Left colon (tissue), 2 donors: ENCODE results near the gene PRMT7. TPM values are rescaled to one million over a fixed set of nuclear protein-coding genes. Genes with fewer than 3 reads are reported as not detected.

Experiments
- ATAC-seq: fragments of 200-7000 bp; cut with Tn5 transposase; one replicate; pipeline ENCODE4 v1.9.1; 2020; ENCODE audit warnings: mild to moderate bottlenecking, moderate library complexity
- DNase-seq, 2 donors: peaks; one replicate each; pipeline ENCODE4 v3.0.0-alpha.2; 2020
- intact Hi-C, 2 donors: fragments of 100-400 bp; cut with DNase I in 1 of 2; cut with micrococcal nuclease in 1 of 2; formaldehyde crosslinking; loops; one replicate each; pipeline versions ENCODE4 v1.11.2 to v1.14.0; 2022; cut with DNase I, micrococcal nuclease
- total RNA-seq, 2 donors: library from RNA; stranded (reverse); fragmentation: NEBNext Ultra II Directional; extraction: Animal tissue kit (Norgen Biotek cat#: 25700); gene quantifications; one replicate each; pipeline ENCODE4 v1.2.1, GENCODE V29; 2021
- donor health status: DM: no; HTN: no; CAD: no.
- donor health status: DM: yes; HTN: yes; CAD: no.

Gene PRMT7
- total RNA-seq, 2 donors from 2014 or later = 26.3 to 27.7 TPM

DNA sequence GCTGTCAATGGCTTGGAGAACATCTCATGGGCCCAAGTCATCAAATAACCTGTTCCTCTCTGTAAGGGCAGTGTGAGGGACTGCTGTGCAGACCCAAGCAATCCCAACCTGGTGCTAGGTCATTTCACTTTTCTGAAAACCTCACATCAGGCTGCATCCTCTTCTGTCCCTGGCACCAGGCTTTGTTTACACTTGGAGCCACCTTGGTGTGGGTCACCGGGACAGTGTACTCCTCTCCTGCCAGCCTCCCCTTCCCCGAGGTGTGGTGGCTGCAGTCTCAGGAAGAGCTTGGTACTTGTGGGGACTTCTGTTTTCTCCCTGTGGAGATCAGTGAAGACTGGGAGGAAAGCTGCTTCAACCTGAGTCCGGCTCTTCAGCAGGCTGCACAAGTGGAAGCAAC lies 12.5 kb upstream of the PRMT7 start:
- DNase-seq (no peak), ATAC-seq (no peak)
- intact Hi-C loops = no loop called here

DNA sequence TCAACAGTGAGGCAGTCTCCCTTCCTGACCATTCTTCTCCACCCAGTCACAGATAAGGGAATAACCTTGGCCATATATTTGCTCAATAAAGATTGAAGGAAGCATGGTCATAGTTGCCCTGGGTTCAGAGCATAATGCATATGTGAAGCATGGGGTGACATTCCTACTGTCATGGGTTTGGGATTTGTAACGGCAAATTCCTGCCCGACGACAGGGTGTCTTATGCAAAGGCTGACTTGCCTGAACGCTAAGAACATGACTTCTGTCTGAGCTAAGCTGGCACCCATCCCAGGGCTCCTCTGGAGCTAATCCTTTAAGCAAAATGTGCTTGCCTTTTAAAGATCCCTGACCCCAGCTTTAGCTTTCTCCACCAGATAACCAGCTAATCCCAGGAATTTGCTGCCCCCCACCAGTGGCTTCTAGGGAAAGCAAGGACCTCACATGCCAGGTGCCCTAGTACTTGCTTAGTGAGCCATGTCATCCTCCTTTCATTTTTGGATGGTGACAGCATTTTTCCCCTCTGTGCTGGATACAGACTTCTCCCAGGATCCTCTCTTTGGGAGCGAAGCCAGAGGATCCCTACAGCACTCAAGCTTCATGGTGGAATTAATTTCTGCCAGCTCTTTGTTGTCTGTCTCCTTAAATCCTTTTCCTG lies 11.8 kb upstream of the PRMT7 start:
- peak; percentile 22 for ATAC-seq

DNA sequence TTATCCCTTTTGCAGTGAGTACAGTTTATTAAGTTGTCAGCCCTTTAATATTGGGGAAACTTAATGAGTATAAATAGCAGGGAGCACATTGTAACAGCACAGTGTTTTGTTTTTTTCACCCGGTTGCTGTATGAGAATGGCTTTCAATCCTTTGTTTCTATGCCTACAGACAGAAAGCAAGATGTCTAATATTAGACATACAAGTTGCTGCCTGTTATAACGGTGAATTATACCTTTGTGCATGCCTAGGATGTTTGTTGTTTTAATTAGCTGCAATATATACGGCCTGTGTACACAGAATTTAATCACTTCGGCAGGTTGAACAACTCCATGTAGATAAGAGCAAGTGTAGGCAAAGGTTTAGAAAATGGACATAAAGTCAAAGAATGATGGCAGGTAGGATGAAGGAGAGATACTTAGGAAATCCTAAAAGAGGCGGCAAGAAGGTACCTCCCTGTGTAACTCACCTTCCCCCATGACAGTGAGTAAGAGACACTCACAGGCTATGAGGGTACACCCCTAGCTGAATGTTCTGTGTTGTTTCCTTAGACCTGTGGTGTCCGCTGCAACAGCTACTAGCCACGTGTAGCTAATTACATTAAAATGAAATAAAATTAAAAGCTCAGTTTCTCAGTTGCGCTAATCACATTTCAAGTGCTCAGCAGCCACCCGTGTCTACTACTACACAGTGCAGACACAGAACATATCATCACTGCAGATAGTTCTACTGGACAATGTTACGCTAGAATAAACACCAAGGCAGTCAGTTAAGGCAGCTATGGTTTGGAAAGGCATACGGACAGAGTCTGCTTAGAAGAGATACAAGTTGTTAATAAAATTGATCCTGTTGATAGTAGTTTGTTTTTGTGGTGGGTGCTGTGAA lies 11.0 kb upstream of the PRMT7 start:
- intact Hi-C loops = no loop called here
- DNase-seq (no peak), ATAC-seq (no peak)

More for the DNA sequence above, 11.8 kb upstream of the PRMT7 start:
- intact Hi-C loops = no loop called here
- DNase-seq = peak in 1 of 2 donors; percentile 36

DNA sequence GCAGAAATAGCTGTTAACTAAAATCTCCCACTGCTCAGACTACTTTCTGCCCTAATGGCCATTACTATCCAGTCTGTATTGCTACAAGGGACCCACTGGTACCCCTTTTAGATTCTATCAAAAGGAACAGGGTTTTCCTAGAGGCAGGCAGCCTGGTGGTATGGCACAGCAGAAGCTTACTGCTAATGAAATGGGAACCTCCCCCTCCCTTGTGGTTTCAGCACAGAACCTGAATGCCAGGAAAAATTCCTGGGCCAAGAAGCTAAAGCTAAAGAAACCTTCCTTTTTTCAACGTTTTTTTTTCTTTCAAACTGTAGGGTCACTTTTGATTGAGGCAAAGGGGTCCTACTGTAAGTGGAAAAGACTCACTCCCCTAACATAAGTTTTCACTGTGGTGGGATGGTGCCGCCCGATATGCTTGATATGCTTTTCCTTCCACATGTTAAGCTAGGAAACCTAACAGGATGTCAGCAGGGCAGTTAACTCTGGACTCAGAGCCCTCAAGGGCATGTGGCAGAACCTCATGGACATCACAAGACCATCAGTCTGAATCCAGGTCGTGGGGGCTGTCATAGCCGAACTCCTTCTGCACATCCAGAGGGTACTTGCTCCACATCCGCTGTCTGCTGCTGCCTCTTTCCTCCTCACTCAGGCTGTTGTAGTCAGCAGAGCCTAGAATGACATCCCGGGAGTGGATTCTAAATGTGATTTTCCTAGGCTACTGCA lies 9.9 kb upstream of the PRMT7 start:
- ATAC-seq (no peak), DNase-seq (no peak)
- intact Hi-C loops = no loop called here

DNA sequence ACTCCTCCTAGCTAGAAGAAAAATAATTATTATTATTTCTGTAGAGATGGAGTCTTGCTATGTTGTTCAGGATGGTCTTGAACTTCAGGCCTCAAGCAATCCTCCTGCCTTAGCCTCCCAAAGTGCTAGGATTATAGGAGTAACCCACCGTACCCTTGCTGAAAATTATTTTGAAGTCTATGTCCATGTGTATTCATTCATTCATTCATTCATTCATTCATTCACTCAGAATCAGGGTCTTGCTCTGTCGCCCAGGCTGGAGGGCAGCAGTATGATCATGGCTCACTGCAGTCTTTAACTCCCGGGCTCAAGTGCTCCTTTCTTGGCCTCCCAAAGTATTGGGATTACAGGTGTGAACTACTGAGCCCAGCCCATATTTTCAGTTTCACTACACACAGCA lies 4.2 kb upstream of the PRMT7 start:
- ATAC-seq (no peak), DNase-seq (no peak)
- intact Hi-C loops = no loop called here

DNA sequence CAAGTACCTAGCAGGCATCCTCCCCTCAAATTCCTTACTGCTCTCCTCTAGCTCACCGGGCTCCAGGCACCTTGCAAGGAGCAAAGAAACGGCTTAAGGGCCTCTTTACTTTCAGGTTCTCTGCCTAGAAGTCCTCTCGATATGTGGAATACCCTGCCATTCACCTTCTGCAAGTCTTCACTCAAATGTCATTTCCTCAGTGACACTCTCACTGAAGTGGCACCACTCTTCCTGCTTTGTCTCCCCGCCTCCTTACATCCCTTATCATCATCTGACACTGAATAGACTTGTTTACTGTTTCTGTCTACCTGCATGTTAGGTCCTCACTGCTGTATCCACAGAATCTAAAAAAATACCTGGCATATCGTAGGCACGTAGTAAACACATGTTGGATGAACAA lies 1.0 kb upstream of the PRMT7 start:
- DNase-seq (no peak), ATAC-seq (no peak)
- intact Hi-C loops = loop anchor here in 1 of 2 donors (5.0 kb wide), 1 partner anchor 47 kb away; the partner anchor contains the start of gene SLC7A6

DNA sequence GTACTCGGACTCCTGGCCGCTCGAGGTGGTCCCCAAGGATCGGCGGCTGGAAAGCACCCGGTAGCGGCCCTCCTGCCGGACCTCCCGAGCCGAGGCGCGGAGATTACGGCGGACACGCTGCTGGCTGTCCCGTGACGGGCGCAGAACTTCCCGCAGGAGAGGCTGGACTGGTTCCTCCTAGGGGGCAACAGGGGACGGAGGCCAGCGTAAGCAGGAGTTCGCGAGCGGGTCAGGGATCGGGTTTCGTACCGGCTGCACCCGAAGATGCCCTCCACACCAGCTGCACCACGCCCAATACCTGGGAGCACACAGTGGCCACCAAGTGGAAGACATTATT lies 414 bp upstream of the PRMT7 start:
- DNase-seq = peak in 1 of 2 donors; percentile 35
- intact Hi-C loops = loop anchor here in 1 of 2 donors (5.0 kb wide), 1 partner anchor 48 kb away; the partner anchor contains the start of gene SLC7A6

DNA sequence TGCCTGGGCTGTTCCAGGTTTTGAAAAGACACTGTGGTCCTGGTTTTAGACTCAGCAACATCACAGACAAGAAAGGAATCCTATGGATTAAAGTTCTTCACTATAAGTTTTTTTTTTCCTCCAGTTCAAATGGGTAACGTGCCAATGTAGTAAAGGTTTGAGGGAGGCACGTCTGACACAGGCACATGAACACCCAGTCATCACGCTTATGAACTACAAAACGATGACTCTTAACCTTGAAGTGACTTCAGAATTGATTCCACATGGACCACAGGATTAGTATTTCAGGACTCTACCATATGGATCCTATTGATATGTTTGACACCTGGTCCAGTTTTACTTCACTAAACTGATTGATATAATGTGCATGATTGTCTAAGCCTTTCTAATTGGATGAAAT lies 2.3 kb downstream of the PRMT7 start:
- DNase-seq = no peak
- no peak for ATAC-seq
- intact Hi-C loops = loop anchor here in 1 of 2 donors (5.0 kb wide), 1 partner anchor 51 kb away; the partner anchor contains the start of gene SLC7A6

More for the DNA sequence above, 414 bp upstream of the PRMT7 start:
- ATAC-seq = peak; percentile 57

DNA sequence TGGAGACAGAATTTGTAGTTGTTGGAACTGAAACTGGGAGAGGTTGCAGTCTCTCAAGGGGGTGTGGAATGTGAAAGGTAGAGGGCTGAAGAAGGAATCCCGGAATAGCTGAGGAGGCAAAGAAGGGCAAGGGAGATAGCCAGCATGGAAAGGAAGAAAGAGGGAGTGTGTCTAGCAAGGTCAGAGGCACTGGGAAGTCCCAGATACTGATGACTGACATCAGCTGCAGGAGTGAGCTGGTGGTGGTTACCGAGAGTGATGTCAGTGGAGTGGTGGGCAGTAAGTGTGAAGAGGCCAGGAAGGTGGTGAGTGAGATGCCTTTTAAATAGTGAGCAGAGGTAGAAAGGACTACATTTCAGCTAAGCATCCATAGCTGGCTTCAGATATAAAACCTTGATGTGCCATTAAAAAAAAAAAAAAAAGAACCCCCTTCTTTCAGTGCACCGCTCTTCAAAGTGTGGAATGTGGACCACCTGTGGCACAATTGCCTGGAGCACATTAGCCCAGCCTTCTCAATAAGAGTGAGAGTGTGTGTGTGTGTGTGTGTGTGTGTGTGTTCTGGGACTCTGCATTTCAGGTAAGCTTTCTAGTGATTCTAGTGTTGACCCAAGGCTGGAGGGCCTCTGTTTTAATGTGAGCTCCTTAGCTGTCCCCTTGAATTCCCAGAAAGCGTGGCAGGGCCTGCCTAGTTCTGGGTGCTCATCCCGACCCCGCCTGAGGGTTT lies 8.5 kb downstream of the PRMT7 start:
- intact Hi-C loops = no loop called here
- DNase-seq (no peak), ATAC-seq (no peak)

DNA sequence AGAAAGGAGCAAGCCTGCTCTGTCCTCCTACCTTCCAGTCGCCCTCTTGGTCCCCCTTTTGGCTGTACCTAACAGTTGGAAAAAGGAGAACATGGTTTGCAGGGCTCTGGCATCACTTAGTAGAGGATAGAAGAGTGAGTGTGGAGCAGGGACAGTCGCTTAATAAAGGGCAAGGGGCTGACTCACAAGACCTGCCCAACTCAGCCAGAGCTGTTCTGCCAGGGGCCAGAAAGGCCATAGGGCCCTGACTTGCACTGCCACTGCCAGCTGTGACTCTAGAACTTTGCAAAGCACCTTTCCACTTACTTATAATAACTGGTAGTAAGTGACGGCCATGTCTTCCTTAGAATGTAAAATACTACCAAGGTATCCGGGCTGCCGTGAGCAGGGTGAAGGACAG lies 13.5 kb downstream of the PRMT7 start:
- intact Hi-C loops = no loop called here
- no peak for DNase-seq
- no peak for ATAC-seq

DNA sequence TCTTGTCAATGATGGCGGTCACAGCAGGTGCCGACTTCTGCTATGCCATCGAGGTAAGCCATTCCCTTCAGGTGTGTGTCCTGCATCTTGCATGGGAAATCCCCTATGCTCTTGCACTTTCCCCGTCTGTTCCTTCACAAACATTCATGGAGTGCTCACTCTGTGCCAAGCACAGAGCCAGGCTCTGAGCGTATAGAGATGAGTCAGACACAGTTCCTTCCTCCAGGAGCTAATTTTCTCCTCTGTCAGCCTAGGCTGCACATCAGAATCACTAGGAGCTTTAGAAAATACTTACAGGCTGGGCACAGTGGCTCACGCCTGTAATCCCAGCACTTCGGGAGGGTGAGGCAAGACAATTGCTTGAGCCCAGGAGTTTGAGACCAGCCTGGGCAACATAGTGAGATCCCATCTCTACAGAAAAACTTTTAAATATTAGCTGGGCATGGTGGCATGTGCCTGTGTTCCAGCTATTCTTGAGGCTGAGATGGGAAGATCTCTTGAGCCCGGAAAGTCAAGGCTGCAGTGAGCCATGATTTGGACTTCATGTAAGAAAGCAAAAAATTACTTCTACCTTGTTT lies 14.1 kb downstream of the PRMT7 start:
- no peak for ATAC-seq
- intact Hi-C loops = no loop called here
- no peak for DNase-seq

DNA sequence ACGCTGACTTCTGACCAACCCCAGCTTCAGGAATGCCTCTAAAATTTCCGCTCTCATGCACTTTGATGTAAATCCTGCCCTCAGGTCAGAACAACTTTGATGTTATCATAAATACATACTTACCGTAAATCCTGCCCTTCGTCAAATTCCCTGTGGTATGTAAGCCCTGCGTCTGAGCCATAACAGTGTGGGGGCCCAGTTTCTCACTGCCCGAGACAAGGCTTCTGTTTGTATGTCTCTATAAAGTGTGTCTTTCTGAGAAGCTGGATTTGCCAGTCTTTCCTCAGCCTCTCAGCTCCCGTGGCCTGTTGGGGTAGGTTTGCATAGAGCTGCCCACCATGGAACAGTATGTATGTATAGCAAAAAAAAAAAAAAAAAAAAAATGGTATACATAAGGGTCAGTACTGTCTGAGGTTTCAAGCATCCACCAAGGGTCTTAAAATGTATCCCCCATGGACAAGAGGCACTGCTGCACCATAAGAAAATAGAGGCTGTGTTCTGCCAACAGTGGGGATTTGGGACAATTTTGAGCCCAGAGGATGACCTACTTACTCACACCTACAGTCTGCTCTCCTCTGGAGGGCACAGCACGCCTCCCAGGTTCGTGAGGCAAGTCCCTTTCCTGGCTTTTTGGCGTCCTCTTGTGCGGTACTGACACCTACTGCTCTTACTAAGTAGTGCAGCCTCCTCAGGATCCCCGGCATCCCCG lies 17.5 kb downstream of the PRMT7 start:
- DNase-seq = peak; percentile 68 to 78
- peak; percentile 99 for ATAC-seq
- intact Hi-C loops = loop anchor here in 1 of 2 donors (2.0 kb wide), 1 partner anchor 68 kb away; no protein-coding TSS in a partner anchor

DNA sequence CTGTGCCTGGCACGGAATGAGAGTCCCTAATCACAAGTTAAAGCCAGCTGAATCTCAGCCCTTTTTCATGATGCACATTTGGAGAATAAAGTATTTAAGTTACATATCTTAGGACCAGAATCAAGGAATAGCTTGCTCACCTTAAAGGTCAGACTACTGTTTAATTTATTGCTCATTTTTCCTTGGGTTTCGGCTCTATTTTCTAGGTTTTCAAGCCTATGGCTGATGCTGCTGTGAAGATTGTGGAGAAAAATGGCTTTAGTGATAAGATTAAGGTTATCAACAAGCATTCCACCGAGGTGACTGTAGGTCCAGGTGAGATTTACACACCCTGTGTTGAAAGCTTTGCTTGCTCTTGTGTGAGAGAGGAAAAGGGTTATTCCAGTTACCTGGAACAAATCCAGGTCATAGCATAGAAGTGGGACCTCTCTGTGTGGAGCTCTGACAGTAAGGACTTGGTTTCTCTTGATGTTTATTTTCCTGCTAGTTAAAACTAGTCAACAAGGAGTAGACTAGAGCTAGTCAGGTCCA lies 18.1 kb downstream of the PRMT7 start:
- no peak for DNase-seq
- intact Hi-C loops = loop anchor here in 1 of 2 donors (2.0 kb wide), 1 partner anchor 68 kb away; no protein-coding TSS in a partner anchor
- no peak for ATAC-seq

DNA sequence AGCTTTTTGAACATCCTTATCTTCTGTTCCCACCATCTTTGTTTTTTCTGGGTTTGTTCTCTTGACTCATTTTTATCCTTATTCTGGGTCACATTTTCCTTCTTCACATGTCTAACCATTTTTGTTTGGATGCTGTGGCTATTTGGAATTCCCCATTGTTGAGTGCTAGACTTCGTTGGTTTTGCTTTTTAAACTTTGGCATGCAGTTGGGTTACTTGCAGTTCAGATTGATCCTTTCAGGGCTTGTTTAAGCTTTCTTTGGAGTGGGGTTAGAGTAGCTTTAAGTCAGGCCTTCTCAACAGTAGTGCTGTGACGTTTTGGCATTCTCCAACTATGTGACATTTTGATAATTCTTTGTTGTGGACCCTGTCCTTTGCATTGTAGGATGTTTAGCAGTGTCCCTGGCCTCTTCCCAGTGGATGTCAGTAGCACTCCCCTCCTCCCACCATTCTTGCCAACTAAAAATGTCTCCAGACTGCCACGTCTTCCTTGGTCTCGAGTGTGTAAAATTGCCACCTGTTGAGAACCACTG lies 21.1 kb downstream of the PRMT7 start:
- no peak for DNase-seq
- no peak for ATAC-seq
- intact Hi-C loops = loop anchor here in 1 of 2 donors (5.0 kb wide), 1 partner anchor 90 kb away; no protein-coding TSS in a partner anchor

DNA sequence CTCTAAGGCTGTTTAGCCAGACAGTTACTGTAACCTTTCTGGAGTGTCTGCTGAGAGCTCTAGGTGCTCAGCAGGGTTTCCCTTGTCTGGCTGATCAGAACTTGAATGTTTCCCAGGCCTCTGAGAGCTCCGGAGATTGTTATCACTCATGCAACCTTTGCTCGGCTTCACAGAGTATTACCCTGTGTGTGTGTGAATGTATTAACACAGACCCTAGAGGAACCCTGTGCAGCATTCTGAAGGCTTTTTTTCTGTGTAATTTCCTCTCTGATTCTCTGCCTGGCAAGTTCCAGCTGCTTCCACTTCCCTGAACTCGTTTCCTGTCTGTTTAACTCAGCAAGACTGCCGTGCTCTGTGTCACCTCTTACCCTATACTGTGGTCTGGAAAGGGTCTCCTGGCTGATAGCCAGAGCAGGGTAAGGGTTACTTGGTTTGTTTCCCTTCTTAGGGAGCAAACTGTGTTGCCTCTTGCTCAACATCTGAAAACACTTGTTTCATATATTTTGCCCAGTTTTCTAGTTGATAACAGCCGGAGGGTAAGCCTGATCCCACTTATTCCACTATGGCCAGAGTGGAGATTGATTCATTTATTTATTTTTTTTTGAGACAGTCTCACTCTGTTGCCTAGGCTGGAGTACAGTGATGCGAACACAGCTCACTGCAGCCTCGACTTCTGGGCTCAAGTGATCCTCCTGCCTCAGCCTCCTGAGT lies 21.7 kb downstream of the PRMT7 start:
- intact Hi-C loops = loop anchor here in 1 of 2 donors (5.0 kb wide), 1 partner anchor 90 kb away; no protein-coding TSS in a partner anchor
- DNase-seq (peak in 1 of 2 donors; percentile 28), ATAC-seq (peak; percentile 12)

DNA sequence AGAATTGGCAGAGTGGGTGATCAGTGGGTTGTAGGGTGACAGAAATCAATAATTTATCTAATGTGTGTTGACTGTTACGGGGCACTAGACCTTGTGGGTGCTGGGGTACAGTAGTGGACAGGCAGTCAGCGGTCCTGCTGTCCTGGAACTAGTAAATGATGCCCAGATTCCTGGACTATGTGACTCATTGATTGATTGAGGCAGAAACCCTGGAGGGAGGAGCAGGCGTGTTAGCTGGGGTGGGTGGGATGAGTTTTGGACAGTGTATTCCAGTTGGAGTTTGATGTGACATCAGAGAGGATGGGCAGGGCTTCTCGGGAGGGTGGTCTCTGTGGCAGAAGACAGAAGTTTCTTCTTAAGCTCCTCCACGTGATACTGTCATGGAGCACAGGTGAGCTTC lies 24.4 kb downstream of the PRMT7 start:
- no peak for ATAC-seq
- DNase-seq = no peak
- intact Hi-C loops = no loop called here
